ENCODE measurements around the gene CRMP1. TPM values are rescaled to one million over a fixed set of nuclear protein-coding genes. Genes with fewer than 3 reads are reported as not detected.

Gene CRMP1
- total and polyA plus RNA-seq, 8 donors: 1.2 to 21.4 (median 2.1) TPM; not detected in 1

- peaks cover 0 to 19% (median 13%) of the 10 kb centered on the region in 4 donors for H3K9me3 ChIP-seq
- TF ChIP-seq POLR2AphosphoS5 (IDR thresholded peaks at IDR 0.05) (no peak), POLR2A (IDR thresholded peaks at IDR 0.05) (no peak), EP300 (IDR thresholded peaks at IDR 0.05) (no peak)
- TF ChIP-seq, protein P1, sequence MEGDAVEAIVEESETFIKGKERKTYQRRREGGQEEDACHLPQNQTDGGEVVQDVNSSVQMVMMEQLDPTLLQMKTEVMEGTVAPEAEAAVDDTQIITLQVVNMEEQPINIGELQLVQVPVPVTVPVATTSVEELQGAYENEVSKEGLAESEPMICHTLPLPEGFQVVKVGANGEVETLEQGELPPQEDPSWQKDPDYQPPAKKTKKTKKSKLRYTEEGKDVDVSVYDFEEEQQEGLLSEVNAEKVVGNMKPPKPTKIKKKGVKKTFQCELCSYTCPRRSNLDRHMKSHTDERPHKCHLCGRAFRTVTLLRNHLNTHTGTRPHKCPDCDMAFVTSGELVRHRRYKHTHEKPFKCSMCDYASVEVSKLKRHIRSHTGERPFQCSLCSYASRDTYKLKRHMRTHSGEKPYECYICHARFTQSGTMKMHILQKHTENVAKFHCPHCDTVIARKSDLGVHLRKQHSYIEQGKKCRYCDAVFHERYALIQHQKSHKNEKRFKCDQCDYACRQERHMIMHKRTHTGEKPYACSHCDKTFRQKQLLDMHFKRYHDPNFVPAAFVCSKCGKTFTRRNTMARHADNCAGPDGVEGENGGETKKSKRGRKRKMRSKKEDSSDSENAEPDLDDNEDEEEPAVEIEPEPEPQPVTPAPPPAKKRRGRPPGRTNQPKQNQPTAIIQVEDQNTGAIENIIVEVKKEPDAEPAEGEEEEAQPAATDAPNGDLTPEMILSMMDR (IDR thresholded peaks at IDR 0.05): no peak
- DNase-seq: peak in 1 of 2 donors; percentile 15
- no peaks in the 10 kb centered on the region for H3K27me3 ChIP-seq
- intact Hi-C loops (cut with DNase I; ENCODE audit: low total_unique reads): no loop called here
- no peak overlapping the region for H3K4me3 ChIP-seq
- no peaks in the 10 kb centered on the region for H3K4me1 ChIP-seq
- no peak overlapping the region for H3K27ac ChIP-seq
- H3K36me3 ChIP-seq: peaks cover 0 to 39% (median 14%) of the 10 kb centered on the region in 4 donors
- WGBS, 5 donors: 74 to 81% (median 76%) methylated on average over 2 of the region's 2 CpGs
Measured at GRCh38 chr4:5774416-5775036, 118.4 kb downstream of the CRMP1 start.

GRCh38 chr4:5773271-5773555, 119.7 kb downstream of the CRMP1 start:
- H3K36me3 ChIP-seq: peaks cover 0 to 49% (median 18%) of the 10 kb centered on the region in 4 donors
- TF ChIP-seq EP300 (IDR thresholded peaks at IDR 0.05) (no peak), POLR2AphosphoS5 (IDR thresholded peaks at IDR 0.05) (no peak), POLR2A (IDR thresholded peaks at IDR 0.05) (no peak)
- TF ChIP-seq, protein P1 (IDR thresholded peaks at IDR 0.05): no peak
- no peak for DNase-seq
- 90 to 100% (median 96%) methylated on average over 2 of the region's 2 CpGs for WGBS, 5 donors
- H3K4me3 ChIP-seq: no peak overlapping the region
- intact Hi-C loops (cut with DNase I; ENCODE audit: low total_unique reads): no loop called here
- no peaks in the 10 kb centered on the region for H3K27me3 ChIP-seq
- no peak overlapping the region for H3K27ac ChIP-seq
- H3K9me3 ChIP-seq: peaks cover 0 to 19% (median 13%) of the 10 kb centered on the region in 4 donors
- no peaks in the 10 kb centered on the region for H3K4me1 ChIP-seq

- H3K36me3 ChIP-seq: peaks cover 0 to 54% (median 18%) of the 10 kb centered on the region in 4 donors
- no peak overlapping the region for H3K4me3 ChIP-seq
- H3K27ac ChIP-seq: no peak overlapping the region
- TF ChIP-seq EP300 (IDR thresholded peaks at IDR 0.05): no peak
- TF ChIP-seq, protein P1 (IDR thresholded peaks at IDR 0.05): no peak
- TF ChIP-seq POLR2A (IDR thresholded peaks at IDR 0.05): no peak
- TF ChIP-seq POLR2AphosphoS5 (IDR thresholded peaks at IDR 0.05): no peak
- H3K4me1 ChIP-seq: no peaks in the 10 kb centered on the region
- intact Hi-C loops (cut with DNase I; ENCODE audit: low total_unique reads): no loop called here
- no peaks in the 10 kb centered on the region for H3K27me3 ChIP-seq
- 83 to 91% (median 86%) methylated on average over 9 of the region's 9 CpGs for WGBS, 5 donors
- no peak for DNase-seq
- H3K9me3 ChIP-seq: peaks cover 0 to 19% (median 13%) of the 10 kb centered on the region in 4 donors
Measured at GRCh38 chr4:5772528-5773270, 120.2 kb downstream of the CRMP1 start.

Small RNA genes within 50 kb of the gene (small RNA-seq; reads per million reads assigned to genes)
- gene MIR378D1: 0 reads per million in 4 donors

Other genes starting within 250 kb of the CRMP1 start
- 10 to 100 TPM in 3 of 5 donors, 1 to 10 TPM in 2; 3.9 to 11.7 (median 10.3) TPM for gene EVC2, start 184.5 kb downstream of the CRMP1 start, total RNA-seq
- 1 to 10 TPM in 2 of 3 donors, under 1 TPM in 1; 0.76 to 1.4 (median 1.1) TPM for gene EVC2, start 184.5 kb downstream of the CRMP1 start, polyA plus RNA-seq
- 100 to 1,000 TPM in 1 of 5 donors, 10 to 100 TPM in 3, 1 to 10 TPM in 1; 7.0 to 346 (median 18.7) TPM for gene EVC, start 181.9 kb downstream of the CRMP1 start, total RNA-seq
- gene EVC, start 181.9 kb downstream of the CRMP1 start, polyA plus RNA-seq: 1 to 10 TPM; 1.5 to 2.8 (median 2.1) TPM
- gene C4orf50, start 125.3 kb upstream of the CRMP1 start, total RNA-seq: 1 to 10 TPM in 2 of 5 donors, under 1 TPM in 1, not detected in 2; 0.55 to 1.8 (median 1.2) TPM
- under 1 TPM in 1 of 3 donors, not detected in 2; under 0.01 TPM for gene C4orf50, start 125.3 kb upstream of the CRMP1 start, polyA plus RNA-seq

Data from stomach (tissue), 9 donors.